ENCODE measurements around the gene B3GALT4. TPM values are rescaled to one million over a fixed set of nuclear protein-coding genes. Genes with fewer than 3 reads are reported as not detected.

Gene B3GALT4
- total RNA-seq, 1 experiment from 2014 or later = 7.9 TPM

- H4K20me1 ChIP-seq (ENCODE audit: low read length) = no peaks in the 10 kb centered on the region
- H2AFZ ChIP-seq (ENCODE audit: low read length) = peak overlapping the region; percentile 70
- no peaks in the 10 kb centered on the region for H3K79me2 ChIP-seq (ENCODE audit: low read length)
- intact Hi-C loops (cut with micrococcal nuclease) = loop anchor here (1.0 to 2.0 kb wide), 4 partner anchors 42 to 234 kb away; no protein-coding TSS in a partner anchor
- H3K9me2 ChIP-seq (replicated peaks; ENCODE audit: low read length) = no peaks in the 10 kb centered on the region
- H3K27ac ChIP-seq (ENCODE audit: low read length) = peak overlapping the region; percentile 29
- CTCF ChIA-PET = interaction anchor here (0.8 to 1.3 kb wide), 3 partner anchors 49 to 51 kb away, joined by 5 to 7 read pairs (median 5); no protein-coding TSS in a partner anchor
- ATAC-seq (peak; percentile 19), DNase-seq (peak; percentile 40)
- BruUV-seq (replicated peaks) = TSS peak; percentile 89
- no peaks in the 10 kb centered on the region for H3K27me3 ChIP-seq (ENCODE audit: low read length)
- peak overlapping the region; percentile 70 for H3K4me3 ChIP-seq (ENCODE audit: low read length)
- peaks cover 7% of the 10 kb centered on the region for H3F3A ChIP-seq (ENCODE audit: low read length, unreplicated experiment)
- H3K4me1 ChIP-seq (ENCODE audit: insufficient read depth, low read length) = peaks cover 30% of the 10 kb centered on the region
- H3K4me2 ChIP-seq (ENCODE audit: low read length) = peak overlapping the region; percentile 89
- H3K36me3 ChIP-seq (ENCODE audit: low read depth, low read length) = no peaks in the 10 kb centered on the region
- no peaks in the 10 kb centered on the region for H3K9me3 ChIP-seq (ENCODE audit: low read length)
- TF ChIP-seq EZH2phosphoT487 (IDR thresholded peaks at IDR 0.05; ENCODE audit: borderline replicate concordance, low read length) (no peak), CTCF (conservative IDR thresholded peaks at IDR 0.05; ENCODE audit: low read depth, low read length) (no peak), EZH2 (IDR thresholded peaks at IDR 0.05; ENCODE audit: low read length, unreplicated experiment) (no peak)
- POLR2A ChIA-PET (ENCODE audit: unreplicated experiment) = interaction anchor here (0.6 to 0.8 kb wide), 3 partner anchors 12 to 44 kb away, joined by 4 to 7 read pairs (median 6); partner anchors contain the start of genes B3GALT4 and HSD17B8
- peak overlapping the region; percentile 38 for H3K9ac ChIP-seq (ENCODE audit: low read length)
Observed at GRCh38 chr6:33248643-33248931, 28.3 kb upstream of the B3GALT4 start.

GRCh38 chr6:33248932-33249731 lies 27.8 kb upstream of the B3GALT4 start:
- Histone ChIP-seq H3K36me3 (ENCODE audit: low read depth, low read length) (no peaks in the 10 kb centered on the region), H2AFZ (ENCODE audit: low read length) (peak overlapping the region; percentile 81), H4K20me1 (ENCODE audit: low read length) (no peaks in the 10 kb centered on the region), H3K9me3 (ENCODE audit: low read length) (no peaks in the 10 kb centered on the region), H3F3A (ENCODE audit: low read length, unreplicated experiment) (peaks cover 7% of the 10 kb centered on the region), H3K27me3 (ENCODE audit: low read length) (no peaks in the 10 kb centered on the region), H3K79me2 (ENCODE audit: low read length) (no peaks in the 10 kb centered on the region), H3K9ac (ENCODE audit: low read length) (peak overlapping the region; percentile 69), H3K4me2 (ENCODE audit: low read length) (peak overlapping the region; percentile 89), H3K4me1 (ENCODE audit: insufficient read depth, low read length) (peaks cover 30% of the 10 kb centered on the region), H3K9me2 (replicated peaks; ENCODE audit: low read length) (no peaks in the 10 kb centered on the region), H3K27ac (ENCODE audit: low read length) (peak overlapping the region; percentile 72), H3K4me3 (ENCODE audit: low read length) (peak overlapping the region; percentile 70)
- ATAC-seq (peak; percentile 83), DNase-seq (peak; percentile 98)
- CTCF ChIA-PET = interaction anchor here (0.6 to 2.0 kb wide), 5 partner anchors 11 to 124 kb away, joined by 3 to 8 read pairs (median 5); no protein-coding TSS in a partner anchor
- 0 out of 2 replicates have a peak, but pooled peaks have one; percentile 15 for TF ChIP-seq CTCF (conservative IDR thresholded peaks at IDR 0.05; ENCODE audit: low read depth, low read length)
- TF ChIP-seq EZH2 (IDR thresholded peaks at IDR 0.05; ENCODE audit: low read length, unreplicated experiment) = no peak
- TF ChIP-seq EZH2phosphoT487 (IDR thresholded peaks at IDR 0.05; ENCODE audit: borderline replicate concordance, low read length) = no peak
- POLR2A ChIA-PET (ENCODE audit: unreplicated experiment) = interaction anchor here (0.5 to 0.6 kb wide), 6 partner anchors 12 to 1119 kb away, joined by 3 to 7 read pairs (median 4); partner anchors contain the start of genes FKBPL and HSD17B8
- no TSS peak for BruUV-seq (replicated peaks)
- intact Hi-C loops (cut with micrococcal nuclease) = loop anchor here (1.0 to 2.0 kb wide), 5 partner anchors 42 to 235 kb away; no protein-coding TSS in a partner anchor

All from PC-3 (cell line).